ENCODE measurements around the gene TBK1.

Gene TBK1

DNA sequence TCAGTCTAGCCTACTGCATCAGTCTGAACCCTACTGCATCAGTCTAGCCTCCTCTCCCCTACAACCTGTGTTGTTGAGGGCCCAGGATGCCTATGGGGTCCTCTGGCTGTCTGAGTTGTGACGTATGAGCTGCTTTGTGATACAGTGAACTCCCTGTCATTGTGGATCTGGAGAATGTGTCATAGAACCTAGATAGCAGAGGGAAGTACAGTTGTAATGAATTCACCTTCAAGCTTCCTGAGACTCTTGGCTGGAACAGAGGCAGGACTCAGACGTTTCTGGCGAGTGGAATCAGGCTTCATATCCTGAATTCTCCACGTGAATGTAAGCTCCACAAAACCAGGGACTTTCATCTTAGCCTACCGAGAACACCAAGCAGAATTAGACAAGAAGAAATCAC, 17.0 kb downstream of the TBK1 start:
- Histone ChIP-seq H3K27ac (ENCODE audit: low read length) (no peak overlapping the region), H3K36me3 (ENCODE audit: control insufficient read depth, insufficient read depth, low read length) (peaks cover 2% of the 10 kb centered on the region; the same call in 1 of the 2 replicates), H3K4me1 (ENCODE audit: control insufficient read depth, insufficient read depth, low read length) (no peaks in the 10 kb centered on the region), H3K27me3 (ENCODE audit: control insufficient read depth, insufficient read depth, low read length) (no peaks in the 10 kb centered on the region), H3K9me3 (ENCODE audit: control insufficient read depth, insufficient read depth, low read length) (no peaks in the 10 kb centered on the region), H3K4me3 (ENCODE audit: low read length) (no peak overlapping the region)
- no peak for DNase-seq (ENCODE audit: low read depth, low spot score)
- WGBS (ENCODE audit: insufficient coverage, insufficient read length): no CpG with 5 or more reads among the region's 5 CpGs

DNA sequence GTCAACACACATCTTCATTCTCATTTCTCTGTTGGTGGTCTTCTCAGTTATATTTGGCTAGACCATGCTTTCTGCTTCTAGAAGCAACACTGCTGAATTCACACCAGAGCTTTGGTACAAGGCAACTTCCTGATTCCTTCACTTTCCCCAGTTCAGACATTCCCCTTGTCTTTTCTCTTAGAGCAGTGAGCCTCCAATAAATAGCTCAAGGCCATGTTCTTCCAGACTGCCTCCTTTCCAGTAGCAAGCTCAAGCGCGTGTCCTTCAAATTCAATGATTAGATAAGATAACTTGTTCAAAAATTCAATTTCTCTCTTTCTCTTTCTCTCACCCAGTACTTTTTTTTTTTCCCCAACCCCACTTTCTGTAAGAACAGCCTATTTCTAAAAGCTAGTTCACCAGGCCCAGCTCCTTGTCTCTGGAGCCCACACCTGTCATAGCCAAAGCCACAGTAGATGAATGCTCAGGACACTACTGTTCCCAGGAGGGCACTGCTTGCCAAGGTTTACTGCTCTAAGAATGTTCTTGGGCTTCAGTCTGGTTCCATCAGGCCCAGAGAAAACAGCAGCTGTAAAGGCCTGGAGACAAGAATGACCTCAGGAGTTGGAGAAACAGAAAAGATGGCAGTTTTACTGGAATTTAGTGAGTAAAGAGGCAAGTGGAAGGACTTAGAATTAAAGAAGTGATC, 17.7 kb downstream of the TBK1 start:
- no CpG with 5 or more reads among the region's 2 CpGs for WGBS (ENCODE audit: insufficient coverage, insufficient read length)
- Histone ChIP-seq H3K27ac (ENCODE audit: low read length) (no peak overlapping the region), H3K4me1 (ENCODE audit: control insufficient read depth, insufficient read depth, low read length) (no peaks in the 10 kb centered on the region), H3K9me3 (ENCODE audit: control insufficient read depth, insufficient read depth, low read length) (no peaks in the 10 kb centered on the region), H3K36me3 (ENCODE audit: control insufficient read depth, insufficient read depth, low read length) (peaks cover 2% of the 10 kb centered on the region; the same call in 1 of the 2 replicates), H3K27me3 (ENCODE audit: control insufficient read depth, insufficient read depth, low read length) (no peaks in the 10 kb centered on the region), H3K4me3 (ENCODE audit: low read length) (no peak overlapping the region)
- DNase-seq (ENCODE audit: low read depth, low spot score): no peak

DNA sequence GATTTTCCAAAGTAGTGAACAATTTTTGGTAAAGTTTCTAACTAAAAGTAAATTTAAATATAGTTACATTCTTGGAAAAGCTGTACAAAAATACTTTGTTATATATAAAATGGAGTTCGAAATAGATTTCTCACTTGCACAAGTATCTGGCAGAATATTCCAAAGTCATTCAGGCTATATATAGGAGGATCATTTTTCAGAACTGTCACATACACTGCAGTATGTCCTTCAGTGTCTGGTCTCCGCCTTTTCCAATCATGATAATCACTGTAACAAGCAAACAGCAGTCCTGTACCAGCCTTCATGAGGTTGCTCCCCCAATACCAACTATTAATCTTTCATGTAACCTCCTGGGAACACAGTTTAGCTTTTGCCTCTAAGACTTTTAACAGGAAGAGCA, 18.6 kb downstream of the TBK1 start:
- no CpG with 5 or more reads among the region's 2 CpGs for WGBS (ENCODE audit: insufficient coverage, insufficient read length)
- Histone ChIP-seq H3K27ac (ENCODE audit: low read length) (no peak overlapping the region), H3K9me3 (ENCODE audit: control insufficient read depth, insufficient read depth, low read length) (no peaks in the 10 kb centered on the region), H3K4me1 (ENCODE audit: control insufficient read depth, insufficient read depth, low read length) (no peaks in the 10 kb centered on the region), H3K36me3 (ENCODE audit: control insufficient read depth, insufficient read depth, low read length) (peaks cover 2% of the 10 kb centered on the region; the same call in 1 of the 2 replicates), H3K27me3 (ENCODE audit: control insufficient read depth, insufficient read depth, low read length) (no peaks in the 10 kb centered on the region), H3K4me3 (ENCODE audit: low read length) (no peak overlapping the region)
- no peak for DNase-seq (ENCODE audit: low read depth, low spot score)

DNA sequence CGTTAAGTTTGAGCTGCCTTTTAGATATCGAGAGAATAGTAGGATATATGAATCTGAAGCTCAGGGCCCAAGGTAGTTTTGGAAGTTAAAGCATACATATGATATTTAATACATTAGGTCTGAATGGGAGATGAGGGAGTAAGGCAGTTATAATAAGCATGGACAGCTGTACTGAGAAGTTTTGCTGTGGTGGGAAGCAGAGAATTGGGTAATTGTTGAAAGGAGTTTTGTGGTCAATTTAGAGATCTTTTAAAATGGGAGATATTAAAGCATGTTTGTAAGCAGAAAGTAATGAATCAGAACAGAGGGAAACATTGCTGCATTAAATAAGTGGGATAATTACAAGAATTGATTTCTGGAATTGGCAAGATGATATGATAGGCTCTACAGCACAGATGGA, 21.3 kb downstream of the TBK1 start:
- no peaks in the 10 kb centered on the region for H3K9me3 ChIP-seq (ENCODE audit: control insufficient read depth, insufficient read depth, low read length)
- H3K4me3 ChIP-seq (ENCODE audit: low read length): no peak overlapping the region
- no peaks in the 10 kb centered on the region for H3K27me3 ChIP-seq (ENCODE audit: control insufficient read depth, insufficient read depth, low read length)
- no peak for DNase-seq (ENCODE audit: low read depth, low spot score)
- WGBS (ENCODE audit: insufficient coverage, insufficient read length): no CpG with 5 or more reads among the region's 2 CpGs
- H3K27ac ChIP-seq (ENCODE audit: low read length): no peak overlapping the region
- no peaks in the 10 kb centered on the region; the same call in 1 of the 2 replicates for H3K36me3 ChIP-seq (ENCODE audit: control insufficient read depth, insufficient read depth, low read length)
- H3K4me1 ChIP-seq (ENCODE audit: control insufficient read depth, insufficient read depth, low read length): no peaks in the 10 kb centered on the region

DNA sequence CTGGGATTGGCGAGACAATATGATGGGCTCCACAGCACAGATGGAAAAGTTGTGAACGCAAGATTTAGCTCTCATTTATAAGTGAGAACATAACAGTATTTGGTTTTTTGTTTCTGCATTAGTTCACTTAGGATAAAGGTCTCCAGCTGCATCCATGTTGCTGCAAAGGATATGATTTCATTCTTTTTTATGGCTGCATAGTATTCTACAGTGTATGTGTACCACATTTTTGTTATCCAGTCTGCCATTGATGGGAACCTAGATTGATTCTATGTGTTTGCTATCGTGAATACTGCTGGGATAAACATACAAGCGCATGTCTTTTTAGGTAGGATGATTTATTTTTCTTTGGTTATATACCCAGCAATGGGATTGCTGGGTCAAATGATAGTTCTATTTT, 23.6 kb downstream of the TBK1 start:
- Histone ChIP-seq H3K27me3 (ENCODE audit: control insufficient read depth, insufficient read depth, low read length) (no peaks in the 10 kb centered on the region), H3K4me3 (ENCODE audit: low read length) (no peak overlapping the region), H3K27ac (ENCODE audit: low read length) (no peak overlapping the region), H3K36me3 (ENCODE audit: control insufficient read depth, insufficient read depth, low read length) (no peaks in the 10 kb centered on the region; the same call in 1 of the 2 replicates), H3K9me3 (ENCODE audit: control insufficient read depth, insufficient read depth, low read length) (no peaks in the 10 kb centered on the region), H3K4me1 (ENCODE audit: control insufficient read depth, insufficient read depth, low read length) (no peaks in the 10 kb centered on the region)
- WGBS (ENCODE audit: insufficient coverage, insufficient read length): no CpG with 5 or more reads among the region's 4 CpGs
- no peak for DNase-seq (ENCODE audit: low read depth, low spot score)

DNA sequence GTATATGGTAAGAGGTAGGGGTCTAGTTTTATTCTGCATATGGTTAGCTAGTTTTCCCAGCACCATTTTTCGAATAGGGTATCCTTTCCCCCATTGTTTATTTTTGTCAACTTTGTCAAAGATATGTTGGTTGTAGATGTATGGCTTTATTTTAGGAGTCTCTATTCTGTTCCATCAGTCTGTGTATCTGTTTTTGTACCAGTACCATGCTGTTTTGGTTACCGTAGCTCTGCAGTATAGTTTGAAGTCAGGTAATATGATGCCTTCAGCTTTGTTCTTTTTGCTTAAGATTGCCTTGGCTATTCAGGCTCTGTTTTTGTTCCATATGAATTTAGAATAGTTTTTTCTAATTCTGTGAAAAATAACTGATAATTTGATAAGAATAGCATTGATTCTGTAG, 24.9 kb downstream of the TBK1 start:
- Histone ChIP-seq H3K4me3 (ENCODE audit: low read length) (no peak overlapping the region), H3K4me1 (ENCODE audit: control insufficient read depth, insufficient read depth, low read length) (no peaks in the 10 kb centered on the region), H3K36me3 (ENCODE audit: control insufficient read depth, insufficient read depth, low read length) (no peaks in the 10 kb centered on the region), H3K27me3 (ENCODE audit: control insufficient read depth, insufficient read depth, low read length) (no peaks in the 10 kb centered on the region), H3K9me3 (ENCODE audit: control insufficient read depth, insufficient read depth, low read length) (no peaks in the 10 kb centered on the region), H3K27ac (ENCODE audit: low read length) (no peak overlapping the region)
- DNase-seq (ENCODE audit: low read depth, low spot score): no peak
- WGBS (ENCODE audit: insufficient coverage, insufficient read length): no CpG with 5 or more reads among the region's 2 CpGs

DNA sequence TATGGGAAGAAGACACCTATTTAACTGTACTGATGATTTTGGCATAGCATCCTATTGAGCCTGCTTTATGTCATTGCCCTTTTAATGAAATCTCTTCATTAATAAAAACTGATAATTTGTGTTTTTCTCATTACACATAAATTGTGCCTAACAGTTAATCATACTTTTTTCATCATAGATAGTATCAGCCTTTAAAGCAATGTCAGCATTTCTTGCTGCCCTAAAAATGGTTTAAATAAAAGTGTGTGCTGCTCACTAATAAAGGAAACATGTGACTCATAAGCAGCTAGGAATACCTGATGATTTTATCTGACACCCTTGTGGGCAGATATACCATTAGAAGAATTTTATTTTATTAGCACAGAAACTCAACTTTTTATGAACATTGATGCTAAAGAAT, 26.7 kb downstream of the TBK1 start:
- no peak for DNase-seq (ENCODE audit: low read depth, low spot score)
- no peaks in the 10 kb centered on the region for H3K4me1 ChIP-seq (ENCODE audit: control insufficient read depth, insufficient read depth, low read length)
- no peaks in the 10 kb centered on the region for H3K27me3 ChIP-seq (ENCODE audit: control insufficient read depth, insufficient read depth, low read length)
- H3K4me3 ChIP-seq (ENCODE audit: low read length): no peak overlapping the region
- H3K9me3 ChIP-seq (ENCODE audit: control insufficient read depth, insufficient read depth, low read length): no peaks in the 10 kb centered on the region
- no peaks in the 10 kb centered on the region; the same call in 1 of the 2 replicates for H3K36me3 ChIP-seq (ENCODE audit: control insufficient read depth, insufficient read depth, low read length)
- no peak overlapping the region for H3K27ac ChIP-seq (ENCODE audit: low read length)

DNA sequence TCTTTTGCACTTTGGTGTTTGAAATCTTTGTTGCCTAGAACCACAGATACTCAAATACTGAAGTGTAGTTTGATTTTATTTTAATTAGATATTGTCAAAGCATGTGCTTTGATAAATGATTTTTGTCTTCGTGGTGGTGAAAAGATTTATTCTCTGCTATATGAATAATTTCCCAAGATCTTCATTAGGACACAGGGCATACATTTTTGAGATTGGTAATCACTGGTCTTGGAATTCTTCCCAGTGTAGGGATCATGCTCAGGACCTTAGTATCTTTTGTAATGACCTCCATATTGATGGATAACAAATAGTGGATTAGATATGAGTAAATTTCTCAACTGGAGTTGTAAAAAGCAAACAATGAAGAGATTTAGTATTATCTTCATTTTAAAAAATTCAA, 28.2 kb downstream of the TBK1 start:
- H3K4me3 ChIP-seq (ENCODE audit: low read length): no peak overlapping the region
- no peak for DNase-seq (ENCODE audit: low read depth, low spot score)
- H3K4me1 ChIP-seq (ENCODE audit: control insufficient read depth, insufficient read depth, low read length): no peaks in the 10 kb centered on the region
- no peaks in the 10 kb centered on the region for H3K27me3 ChIP-seq (ENCODE audit: control insufficient read depth, insufficient read depth, low read length)
- no peak overlapping the region for H3K27ac ChIP-seq (ENCODE audit: low read length)
- H3K36me3 ChIP-seq (ENCODE audit: control insufficient read depth, insufficient read depth, low read length): no peaks in the 10 kb centered on the region; the same call in 1 of the 2 replicates
- 100% methylated on average over 1 of the region's 1 CpG for WGBS (ENCODE audit: insufficient coverage, insufficient read length)
- H3K9me3 ChIP-seq (ENCODE audit: control insufficient read depth, insufficient read depth, low read length): no peaks in the 10 kb centered on the region

DNA sequence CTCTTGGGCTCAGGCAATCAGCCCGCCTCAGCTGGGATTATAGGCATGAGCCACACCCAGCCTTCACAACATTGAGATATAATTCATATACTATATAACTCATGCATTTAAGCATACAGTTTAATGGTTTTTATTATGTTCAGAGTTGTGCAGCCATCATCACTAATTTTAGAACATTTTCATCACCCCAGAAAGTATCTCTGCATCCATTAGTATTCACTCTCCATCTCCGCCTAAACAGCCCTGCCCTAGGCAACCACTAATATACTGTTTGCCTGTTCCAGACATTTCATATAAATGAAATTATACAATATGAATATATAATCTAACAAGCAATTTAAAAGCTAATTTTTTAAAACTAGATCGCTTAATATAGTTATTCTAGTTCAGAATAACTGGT, 34.7 kb downstream of the TBK1 start:
- no peak for DNase-seq (ENCODE audit: low read depth, low spot score)
- H3K27ac ChIP-seq (ENCODE audit: low read length): no peak overlapping the region
- H3K4me3 ChIP-seq (ENCODE audit: low read length): no peak overlapping the region
- H3K36me3 ChIP-seq (ENCODE audit: control insufficient read depth, insufficient read depth, low read length): peaks cover 3% of the 10 kb centered on the region; the same call in 1 of the 2 replicates
- no peaks in the 10 kb centered on the region for H3K27me3 ChIP-seq (ENCODE audit: control insufficient read depth, insufficient read depth, low read length)
- no CpG with 5 or more reads among the region's 3 CpGs for WGBS (ENCODE audit: insufficient coverage, insufficient read length)
- no peaks in the 10 kb centered on the region for H3K4me1 ChIP-seq (ENCODE audit: control insufficient read depth, insufficient read depth, low read length)
- no peaks in the 10 kb centered on the region for H3K9me3 ChIP-seq (ENCODE audit: control insufficient read depth, insufficient read depth, low read length)

DNA sequence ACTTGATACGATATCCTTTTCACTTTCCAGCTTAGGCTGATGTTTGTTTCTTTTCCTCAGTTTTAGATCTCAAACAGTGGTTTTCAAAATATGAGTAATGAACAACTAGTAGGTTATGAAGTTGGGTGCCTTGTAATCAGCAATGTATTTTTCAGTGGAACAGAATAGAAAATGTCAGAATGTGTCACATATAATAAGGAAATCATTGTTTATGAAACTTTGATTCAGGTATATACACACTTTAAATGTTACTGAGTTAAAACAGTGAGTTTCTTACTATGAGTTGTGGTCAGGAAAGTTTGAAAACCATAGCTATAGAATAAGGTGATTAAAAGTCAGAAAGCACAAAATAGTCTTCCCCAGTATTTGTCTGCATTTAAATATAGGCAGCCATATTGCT, 39.8 kb downstream of the TBK1 start:
- no peak overlapping the region for H3K27ac ChIP-seq (ENCODE audit: low read length)
- no peaks in the 10 kb centered on the region for H3K27me3 ChIP-seq (ENCODE audit: control insufficient read depth, insufficient read depth, low read length)
- H3K36me3 ChIP-seq (ENCODE audit: control insufficient read depth, insufficient read depth, low read length): peaks cover 3% of the 10 kb centered on the region; the same call in 1 of the 2 replicates
- WGBS (ENCODE audit: insufficient coverage, insufficient read length): no CpG with 5 or more reads among the region's 1 CpG
- H3K4me3 ChIP-seq (ENCODE audit: low read length): no peak overlapping the region
- no peaks in the 10 kb centered on the region for H3K4me1 ChIP-seq (ENCODE audit: control insufficient read depth, insufficient read depth, low read length)
- no peak for DNase-seq (ENCODE audit: low read depth, low spot score)
- H3K9me3 ChIP-seq (ENCODE audit: control insufficient read depth, insufficient read depth, low read length): no peaks in the 10 kb centered on the region

DNA sequence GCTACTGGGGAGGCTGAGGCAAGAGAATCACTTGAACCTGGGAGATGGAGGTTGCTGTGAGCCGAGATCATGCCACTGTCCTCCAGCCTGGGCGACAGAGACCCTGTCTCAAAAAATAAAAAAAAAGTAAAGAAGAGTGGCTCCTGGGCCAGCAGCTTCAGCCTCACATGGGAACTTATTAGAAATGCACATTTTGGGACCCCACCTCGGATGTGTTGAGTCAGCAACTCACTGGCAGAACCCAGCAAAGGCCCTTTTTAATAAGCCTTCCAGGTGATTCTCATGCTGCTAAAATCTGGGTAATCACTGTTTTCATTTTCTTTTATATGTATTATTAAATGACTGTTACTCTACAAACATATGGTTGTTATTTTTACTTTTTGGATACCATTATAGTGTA, 41.6 kb downstream of the TBK1 start:
- H3K9me3 ChIP-seq (ENCODE audit: control insufficient read depth, insufficient read depth, low read length): no peaks in the 10 kb centered on the region
- H3K4me3 ChIP-seq (ENCODE audit: low read length): no peak overlapping the region
- H3K27ac ChIP-seq (ENCODE audit: low read length): no peak overlapping the region
- no peaks in the 10 kb centered on the region for H3K4me1 ChIP-seq (ENCODE audit: control insufficient read depth, insufficient read depth, low read length)
- no peak for DNase-seq (ENCODE audit: low read depth, low spot score)
- peaks cover 3% of the 10 kb centered on the region; the same call in 1 of the 2 replicates for H3K36me3 ChIP-seq (ENCODE audit: control insufficient read depth, insufficient read depth, low read length)
- no peaks in the 10 kb centered on the region for H3K27me3 ChIP-seq (ENCODE audit: control insufficient read depth, insufficient read depth, low read length)
- WGBS (ENCODE audit: insufficient coverage, insufficient read length): no CpG with 5 or more reads among the region's 3 CpGs

All from iPS DF 6.9 (cell line).